GM19467 (cell line): ENCODE results near the gene IDI2.
A peak's percentile ranks its signal among the peaks of the same experiment; 100 is the strongest.
"Not testable (repeated sequence)": the region's sequence is repeated elsewhere in the genome, so short reads cannot be mapped to it uniquely, and the experiment has no call there.

Experiments used
- ATAC-seq: cut with Tn5 transposase; IDR thresholded peaks from one replicate; pipeline ENCODE4 v1.9.1; 2021; ENCODE audit warnings: mild to moderate bottlenecking, moderate library complexity; ENCODE audit not compliant: unreplicated experiment

Gene IDI2

DNA sequence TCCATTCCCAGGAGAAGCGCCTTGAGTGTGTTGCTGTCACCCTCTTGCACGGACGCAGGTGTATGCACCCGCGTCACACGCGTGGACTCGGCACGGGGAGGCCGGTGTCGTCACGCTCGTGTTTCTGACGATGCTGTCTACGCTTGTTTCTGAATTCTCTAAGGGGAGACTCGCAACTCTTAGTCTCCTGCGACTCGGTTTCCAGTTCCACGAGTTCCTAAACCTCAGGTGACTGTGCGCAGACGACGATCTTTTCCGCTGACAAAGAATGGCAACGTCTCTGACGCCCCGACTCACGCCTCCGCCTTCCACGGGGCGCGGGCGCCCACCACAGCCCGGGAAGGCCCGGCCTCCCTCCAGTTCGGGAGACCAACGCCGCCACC is 22.7 kb upstream of the IDI2 start:
- peak; percentile 7 for ATAC-seq

DNA sequence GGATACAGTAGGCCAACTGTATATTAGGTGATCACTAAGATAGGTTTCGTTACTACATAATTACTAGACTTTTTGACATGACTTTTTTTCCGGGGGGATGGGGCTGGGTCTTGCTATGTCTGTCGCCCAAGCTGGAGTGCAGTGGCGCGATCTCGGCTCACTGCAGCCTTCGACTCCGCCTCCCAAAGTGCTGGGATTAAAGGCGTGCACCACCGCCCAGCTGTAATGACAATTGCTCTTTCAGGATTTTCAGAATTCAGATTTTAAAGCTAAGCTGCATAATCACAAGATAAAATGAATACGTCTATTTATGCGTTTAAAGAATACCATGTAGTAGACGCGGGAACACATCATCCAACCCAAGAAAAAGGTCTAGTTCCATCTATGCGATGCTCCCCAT is 22.3 kb upstream of the IDI2 start:
- ATAC-seq = no peak

DNA sequence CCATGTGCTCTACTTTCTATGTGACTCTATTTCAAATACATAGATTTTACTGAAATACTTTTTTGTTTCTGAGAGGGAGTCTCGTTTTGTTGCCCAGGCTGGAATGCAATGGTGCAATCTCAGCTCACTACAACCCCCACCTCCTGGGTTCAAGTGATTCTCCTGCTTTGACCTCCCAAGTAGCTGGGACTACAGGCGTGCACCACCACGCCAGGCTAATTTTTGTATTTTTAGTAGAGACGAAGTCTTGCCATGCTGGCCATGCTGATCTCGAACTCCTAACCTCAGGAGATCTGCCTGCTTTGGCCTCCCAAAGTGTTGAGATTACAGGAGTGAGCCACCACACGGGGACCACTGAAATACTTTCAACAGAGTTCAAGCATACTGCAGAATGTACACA is 19.8 kb upstream of the IDI2 start:
- no peak for ATAC-seq

DNA sequence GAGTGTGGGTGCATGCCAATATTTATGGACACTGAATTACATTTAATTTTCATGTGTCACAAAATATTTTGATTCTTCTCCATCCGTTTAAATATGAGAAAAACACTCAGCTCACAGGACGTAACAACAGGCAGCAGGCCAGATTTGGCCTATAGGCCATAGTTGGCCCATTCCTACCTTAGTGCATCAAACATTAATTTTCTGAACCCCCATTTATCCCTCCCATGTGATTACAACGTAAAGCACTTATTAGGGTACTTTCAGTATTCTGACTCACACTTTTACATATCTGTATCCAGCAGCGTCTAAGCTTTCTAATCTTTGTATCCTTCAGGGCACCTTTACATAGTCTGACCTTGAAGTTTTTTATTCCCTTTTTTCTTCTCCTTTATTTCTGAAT is 19.3 kb upstream of the IDI2 start:
- ATAC-seq = no peak

DNA sequence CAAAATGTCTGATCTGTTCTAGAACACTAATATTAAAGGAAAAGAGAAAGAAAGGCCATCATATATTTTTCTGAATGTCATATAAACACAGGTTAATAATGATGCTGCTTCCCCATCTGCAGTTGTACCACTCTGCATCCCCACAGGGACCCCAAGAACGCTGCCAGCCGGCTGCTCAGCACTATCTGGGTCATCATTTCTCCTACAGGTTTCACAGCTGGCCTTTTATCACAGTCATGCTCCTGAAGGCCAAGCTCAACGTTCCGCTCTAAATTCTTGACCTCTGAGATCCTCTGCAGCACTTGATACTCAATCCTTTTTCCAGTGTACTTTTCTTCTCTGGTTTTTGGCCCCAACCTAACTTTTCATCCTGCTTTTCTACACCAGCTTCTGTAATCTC is 18.5 kb upstream of the IDI2 start:
- no peak for ATAC-seq

DNA sequence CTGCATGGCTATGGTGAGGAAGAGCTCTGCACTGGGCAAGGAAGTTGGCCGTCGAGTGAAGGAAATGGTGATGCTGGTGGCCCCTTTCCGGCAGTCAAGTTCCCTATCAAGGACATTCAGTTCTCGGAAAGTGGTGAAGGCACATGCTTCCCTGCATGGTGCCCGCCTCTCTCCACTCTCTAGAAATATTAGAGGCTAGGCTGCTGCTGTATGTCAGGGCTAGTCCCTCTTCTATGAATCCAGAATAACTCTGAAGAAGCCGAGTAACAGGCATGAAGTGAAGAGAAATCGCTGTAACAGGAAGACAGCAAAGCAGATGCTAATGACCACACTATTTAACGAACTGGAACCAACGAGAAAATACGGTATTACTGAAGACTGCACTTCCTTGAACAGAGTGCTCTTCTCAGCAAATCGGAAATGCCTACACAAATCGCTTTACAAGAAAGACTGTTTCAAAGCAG is 17.9 kb upstream of the IDI2 start:
- peak; percentile 57 for ATAC-seq

DNA sequence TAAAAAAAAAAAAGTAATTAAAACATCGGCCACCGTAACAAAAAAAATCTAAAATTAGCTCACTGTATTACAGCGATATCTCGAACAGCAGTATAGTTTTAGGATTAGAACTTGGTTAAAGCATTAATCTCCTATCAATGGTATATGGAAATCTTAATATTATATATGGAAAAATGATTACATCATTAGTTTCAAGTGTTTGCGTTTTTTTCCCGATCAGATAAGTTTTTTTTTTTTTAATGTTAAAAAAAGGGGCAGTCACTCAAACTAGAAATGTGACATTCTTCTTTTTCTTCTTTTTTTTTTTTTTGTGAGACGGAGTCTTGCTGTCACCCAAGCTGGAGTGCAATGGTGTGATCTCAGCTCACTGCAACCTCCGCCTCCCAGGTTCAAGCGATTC is 15.9 kb upstream of the IDI2 start:
- ATAC-seq = no peak

DNA sequence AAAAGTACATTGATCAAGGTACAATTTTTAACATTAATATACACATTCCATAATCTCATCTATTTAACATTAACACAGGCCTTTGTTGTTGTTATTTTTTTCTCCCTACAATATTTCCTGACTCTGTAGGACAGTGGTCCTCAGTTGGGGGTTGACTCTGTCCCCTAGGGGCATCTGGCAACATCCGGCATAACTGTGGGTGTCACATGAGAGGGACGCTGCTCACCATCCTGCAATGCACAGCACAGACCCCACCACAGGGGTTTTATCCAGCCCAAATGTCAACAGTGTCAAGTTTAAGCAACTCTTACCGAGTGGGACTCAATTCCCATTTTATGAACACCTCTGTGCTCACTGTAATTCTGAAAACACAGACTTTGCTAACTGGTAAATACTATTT is 14.5 kb upstream of the IDI2 start:
- ATAC-seq = no peak

DNA sequence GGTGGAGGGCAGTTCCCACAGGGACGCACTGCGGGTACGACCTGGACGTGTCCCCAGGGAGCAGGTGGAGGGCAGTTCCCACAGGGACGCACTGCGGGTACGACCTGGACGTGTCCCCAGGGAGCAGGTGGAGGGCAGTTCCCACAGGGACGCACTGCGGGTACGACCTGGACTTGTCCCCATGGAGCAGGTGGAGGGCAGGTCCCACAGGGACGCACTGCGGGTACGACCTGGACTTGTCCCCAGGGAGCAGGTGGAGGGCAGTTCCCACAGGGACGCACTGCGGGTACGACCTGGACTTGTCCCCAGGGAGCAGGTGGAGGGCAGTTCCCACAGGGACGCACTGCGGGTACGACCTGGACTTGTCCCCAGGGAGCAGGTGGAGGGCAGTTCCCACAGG is 13.1 kb upstream of the IDI2 start:
- ATAC-seq = not testable (repeated sequence)

DNA sequence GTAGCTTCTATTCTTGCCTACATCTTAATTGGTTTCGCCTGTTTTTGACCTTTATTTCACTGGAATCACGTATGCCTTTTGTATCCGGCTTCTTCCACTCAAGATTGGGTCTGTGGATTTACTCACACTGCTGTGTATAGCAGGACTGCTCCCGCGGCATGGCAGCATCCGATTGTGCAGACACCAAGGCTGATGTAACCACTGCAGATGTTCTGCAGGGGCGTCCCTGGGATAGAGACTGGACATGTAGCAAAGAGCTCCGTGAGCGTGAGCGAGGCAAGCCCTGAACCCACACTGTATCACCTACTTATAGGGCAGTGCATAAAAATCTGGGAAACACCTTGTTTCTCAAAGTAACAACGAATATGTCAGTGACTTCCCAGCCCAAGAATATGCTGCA is 11.4 kb upstream of the IDI2 start:
- no peak for ATAC-seq

DNA sequence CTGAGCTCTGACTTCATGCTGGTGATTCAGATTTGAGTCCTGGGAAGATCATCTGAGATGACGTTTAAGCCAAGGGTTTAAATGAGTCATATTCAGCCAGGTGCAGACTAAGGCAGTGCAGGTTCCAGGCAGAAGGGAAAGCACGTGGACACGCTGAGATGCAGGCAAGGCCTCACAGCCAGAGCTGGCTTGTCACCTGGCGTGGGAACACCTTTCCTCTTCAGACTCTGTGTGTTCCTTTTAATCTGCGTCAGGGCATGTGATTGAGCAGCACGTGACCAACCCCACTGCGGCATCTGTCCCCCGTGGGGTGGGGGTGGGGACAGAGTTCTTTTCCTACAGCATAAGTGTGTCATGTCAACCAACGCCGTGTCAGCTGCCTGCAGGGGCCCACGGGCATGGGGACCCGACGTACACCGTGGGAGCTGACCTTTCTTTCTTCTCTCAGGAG is 10.7 kb upstream of the IDI2 start:
- ATAC-seq = no peak

DNA sequence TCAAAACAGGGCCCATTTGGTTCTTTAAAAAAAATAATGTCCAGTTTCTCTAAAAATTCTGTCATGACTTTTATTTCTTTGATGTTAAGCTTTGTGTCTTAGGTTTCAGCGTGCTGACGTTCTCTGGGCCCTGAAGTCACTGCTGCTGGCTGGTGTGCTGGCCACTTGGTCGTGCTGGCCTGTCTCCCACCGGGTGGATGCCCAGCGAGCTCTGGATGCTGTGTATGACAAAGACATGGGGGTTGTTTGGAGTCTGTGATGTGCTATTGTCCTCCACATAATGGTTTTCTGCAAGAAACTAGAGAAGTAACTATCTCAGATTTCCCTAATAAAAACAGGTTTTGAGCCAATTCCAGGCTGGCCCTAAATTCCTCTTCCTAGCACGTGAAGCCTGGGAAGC is 9.5 kb upstream of the IDI2 start:
- no peak for ATAC-seq

DNA sequence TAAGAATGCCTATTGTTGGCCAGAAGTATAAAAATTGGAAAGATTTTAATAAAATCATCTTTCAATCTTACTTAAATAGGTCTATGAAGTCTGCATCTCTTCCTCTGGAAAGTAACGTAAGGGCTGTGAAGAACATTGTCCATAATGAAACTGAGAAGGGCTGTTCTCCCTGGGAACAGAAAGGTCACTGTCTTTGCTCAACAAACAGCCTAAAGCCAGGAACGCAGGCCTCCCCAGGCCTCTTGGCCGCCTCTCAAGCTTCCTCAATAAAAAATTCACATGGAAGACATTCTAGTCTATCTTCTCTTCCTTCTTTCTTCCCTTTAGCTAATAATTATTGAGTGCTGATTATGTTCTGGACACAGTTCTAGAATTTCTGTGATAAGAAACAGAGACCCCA is 9.1 kb upstream of the IDI2 start:
- ATAC-seq = no peak

DNA sequence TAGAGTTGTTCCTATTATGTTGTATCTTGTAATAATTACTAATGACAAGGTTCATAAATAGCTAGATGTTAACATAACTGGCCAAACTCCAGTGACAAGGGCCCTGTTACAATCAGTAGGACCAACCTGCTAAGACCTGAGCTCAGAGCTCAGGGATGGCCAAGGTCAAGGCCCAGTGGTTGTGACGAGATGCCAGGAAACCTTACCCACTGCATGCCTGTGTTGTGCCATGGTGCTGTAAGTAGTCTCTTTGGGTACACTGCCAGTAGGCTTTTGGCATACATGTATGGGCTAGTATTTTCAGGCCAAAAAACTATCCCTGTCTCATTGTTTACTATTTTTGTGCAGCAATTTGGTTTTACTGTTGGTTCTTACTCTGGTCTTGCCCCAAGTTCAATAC is 7.9 kb upstream of the IDI2 start:
- ATAC-seq = no peak

DNA sequence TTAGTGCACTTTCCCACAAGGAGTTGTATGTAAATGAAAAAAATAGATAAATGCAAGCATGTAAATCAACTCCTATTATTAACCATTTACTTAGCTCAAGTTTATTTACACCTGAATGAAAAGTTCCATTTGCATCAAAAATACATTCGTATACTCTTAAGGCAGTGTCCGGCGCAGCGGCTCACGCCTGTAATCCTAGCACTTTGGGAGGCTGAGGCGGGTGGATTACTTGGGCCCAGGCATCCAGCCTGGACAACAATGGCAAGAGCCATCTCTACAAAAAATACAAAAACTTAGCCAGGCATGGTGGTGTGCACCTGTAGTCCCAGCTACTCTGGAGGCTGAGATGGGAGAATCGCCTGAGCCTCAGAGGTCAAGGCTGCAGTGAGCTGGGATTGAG is 4.2 kb upstream of the IDI2 start:
- ATAC-seq = no peak

DNA sequence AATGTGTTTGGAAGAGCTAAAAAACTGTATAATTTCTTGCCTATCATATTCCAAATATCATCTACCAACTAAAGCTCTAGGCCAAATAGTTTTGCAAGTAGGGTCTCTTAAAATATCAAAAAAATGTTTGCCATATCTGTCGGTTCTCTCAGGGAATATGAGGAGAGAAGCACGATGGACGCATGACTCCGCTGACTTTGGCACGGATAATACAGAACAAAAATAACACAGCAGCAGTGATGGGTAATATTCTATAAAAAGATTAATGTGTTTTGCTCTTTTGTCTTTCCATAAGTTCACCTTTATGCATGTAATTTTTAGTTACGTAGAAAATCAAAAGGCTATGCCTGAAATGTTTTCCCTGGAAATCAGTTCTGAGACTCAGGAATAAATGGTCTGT is 919 bp upstream of the IDI2 start:
- no peak for ATAC-seq

DNA sequence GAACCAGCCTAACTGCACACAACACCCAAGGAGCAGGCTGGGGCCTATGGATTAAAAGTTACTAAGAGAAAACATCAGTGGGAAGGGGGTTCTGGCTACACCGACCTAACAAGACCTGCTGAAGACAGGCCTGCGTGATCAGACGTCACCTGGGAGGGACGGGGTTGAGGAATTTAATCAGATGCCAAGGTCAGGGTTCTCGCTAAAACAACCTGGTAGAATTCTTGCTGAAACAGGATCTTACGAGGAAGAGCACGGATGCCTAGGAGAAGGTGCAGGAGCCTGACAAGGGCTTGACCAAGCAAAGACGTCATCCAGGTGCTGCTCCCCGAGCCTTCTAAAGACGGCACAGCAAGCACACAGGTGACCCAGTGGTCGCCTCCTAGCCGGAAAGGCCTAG is 1.6 kb downstream of the IDI2 start:
- no peak for ATAC-seq

DNA sequence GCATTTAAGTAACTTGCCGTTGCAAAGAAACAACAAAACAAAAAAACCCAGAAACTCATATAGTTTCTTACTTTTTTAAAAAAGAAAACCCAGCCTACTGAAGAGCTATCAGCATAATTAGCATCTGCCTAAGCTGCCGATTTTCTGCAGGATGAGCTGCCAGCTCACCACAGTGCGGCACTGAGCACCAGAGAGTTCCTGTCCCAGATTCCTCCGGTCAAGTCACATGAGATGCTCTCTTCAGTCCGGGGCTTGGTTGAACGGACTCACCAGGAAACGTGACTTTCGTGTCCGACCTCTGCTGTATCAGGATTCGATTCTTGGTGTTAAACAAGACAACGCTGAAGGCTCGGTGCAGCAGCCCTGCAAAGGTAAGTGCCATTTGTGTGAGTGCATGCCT is 3.2 kb downstream of the IDI2 start:
- no peak for ATAC-seq

DNA sequence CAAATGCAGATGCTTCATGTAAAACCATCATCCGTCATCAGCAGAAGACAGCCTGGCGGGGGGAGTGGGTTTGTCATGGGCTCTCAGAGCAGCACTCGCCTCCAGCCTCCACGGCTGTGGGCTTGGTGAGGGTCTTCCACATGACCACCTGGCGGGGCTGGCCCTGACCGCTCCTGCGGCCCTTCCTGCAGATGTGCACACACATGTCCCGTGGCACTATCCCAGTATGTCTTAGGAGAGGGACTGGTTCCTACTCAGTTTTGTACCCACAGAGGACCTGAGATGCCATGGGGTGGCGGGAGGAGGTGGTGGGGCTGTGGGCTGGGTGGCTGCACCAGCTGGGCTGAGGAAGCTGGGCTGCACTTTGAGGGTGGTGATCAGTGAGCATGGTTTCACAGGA is 4.7 kb downstream of the IDI2 start:
- ATAC-seq = no peak

DNA sequence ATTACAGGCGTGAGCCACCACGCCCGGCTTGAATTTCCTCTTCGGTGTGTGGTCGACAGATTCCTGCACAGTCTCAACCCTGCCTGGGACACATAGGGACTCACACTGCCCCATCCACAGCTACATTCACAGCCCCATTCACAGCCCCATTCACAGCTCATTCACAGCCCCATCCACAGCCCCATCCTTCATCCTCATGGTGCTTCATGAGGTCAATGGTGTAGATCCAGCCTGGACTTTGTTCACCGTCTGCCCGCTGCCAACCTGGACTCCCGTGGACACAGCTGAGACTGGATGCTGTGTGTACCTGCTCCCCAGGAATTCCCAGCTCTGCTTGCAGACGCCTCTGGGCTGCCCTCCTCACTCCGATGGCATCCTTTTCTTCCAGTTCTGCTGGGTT is 5.2 kb downstream of the IDI2 start:
- no peak for ATAC-seq

DNA sequence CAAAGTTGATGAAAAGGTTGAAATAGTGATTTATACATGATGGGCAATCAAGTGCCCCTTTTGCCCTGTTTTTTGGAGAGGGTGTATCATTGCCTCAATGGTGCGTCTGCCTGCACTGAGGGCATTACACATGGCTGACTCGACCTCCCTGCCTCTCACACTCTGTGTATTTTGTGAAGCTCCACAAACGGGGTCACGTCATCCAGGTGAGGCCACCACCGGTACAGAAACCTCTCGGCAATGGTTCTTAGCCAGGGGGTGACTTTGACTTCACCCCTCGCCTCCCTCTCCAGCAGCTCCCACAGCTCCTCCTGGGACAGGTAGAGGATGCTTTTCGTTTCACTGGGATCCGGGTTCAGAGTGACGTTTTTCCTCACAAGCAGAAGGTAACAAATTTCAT is 6.3 kb downstream of the IDI2 start:
- no peak for ATAC-seq

DNA sequence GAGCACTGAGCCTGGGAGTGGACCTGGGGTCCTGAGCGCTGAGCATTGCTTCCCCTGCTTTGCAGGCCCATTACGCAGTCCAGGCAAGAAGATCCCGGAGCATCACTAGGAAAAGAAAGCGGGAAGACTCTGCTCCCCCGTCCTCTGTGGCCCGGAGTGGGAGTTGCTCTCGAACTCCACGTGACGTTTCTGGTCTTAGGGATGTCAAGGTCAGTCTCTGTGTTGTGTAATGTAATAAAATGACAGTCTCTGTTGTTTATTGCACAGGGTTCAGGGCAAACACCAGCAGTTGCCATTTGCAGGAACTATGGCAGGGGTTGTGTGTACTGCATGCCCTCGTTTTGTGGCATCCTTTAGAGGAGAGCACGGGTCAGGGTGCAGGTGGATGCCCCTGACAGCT is 10.0 kb downstream of the IDI2 start:
- no peak for ATAC-seq

DNA sequence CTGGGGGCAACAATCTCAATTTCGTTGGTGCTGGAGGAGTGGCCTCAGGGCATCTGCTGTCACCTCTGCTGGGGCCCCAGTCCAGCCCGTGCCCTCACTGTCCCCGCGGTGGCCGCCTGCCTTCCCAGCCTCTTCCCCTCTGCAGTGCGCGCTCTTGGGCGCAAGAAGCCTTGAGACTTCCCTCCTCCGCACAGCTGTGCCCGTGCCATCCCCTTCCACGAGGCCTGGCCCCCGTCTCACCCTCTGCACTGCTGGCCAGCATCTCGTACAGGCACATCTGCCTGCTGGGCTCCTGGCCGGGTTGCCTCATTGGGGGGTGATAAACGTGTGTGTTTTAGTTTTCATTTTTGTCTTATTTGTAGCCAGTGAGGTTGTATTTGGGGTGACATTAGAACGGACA is 14.0 kb downstream of the IDI2 start:
- ATAC-seq = no peak

DNA sequence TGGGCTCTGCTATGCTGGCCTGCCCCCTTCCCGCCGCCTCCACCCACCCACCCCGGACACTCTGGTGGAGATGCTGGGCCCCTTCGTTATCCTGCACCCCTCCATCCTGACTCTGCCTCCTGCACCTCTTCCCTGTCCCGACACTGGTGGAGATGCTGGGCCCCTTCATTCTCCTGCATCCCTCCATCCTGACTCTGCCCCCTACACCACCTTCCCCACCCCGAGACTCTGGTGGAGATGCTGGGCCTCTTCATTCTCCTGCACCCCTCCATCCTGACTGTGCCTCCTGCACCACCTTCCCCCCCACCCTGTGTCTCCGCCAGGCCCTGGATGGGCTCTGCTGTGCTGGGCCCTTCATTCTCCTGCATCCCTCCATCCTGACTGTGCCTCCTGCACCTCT is 15.0 kb downstream of the IDI2 start:
- no peak for ATAC-seq
